ENCODE results near the gene PDE3A. TPM values are rescaled to one million over a fixed set of nuclear protein-coding genes. Genes with fewer than 3 reads are reported as not detected.

PDE3A gene
- polyA plus RNA-seq, 4 donors = 20.5 to 36.7 (median 26.4) TPM

GRCh38 chr12:20420557-20420956 lies 52.2 kb downstream of the PDE3A start:
- DNase-seq (ENCODE audit: low read depth in 4 of 4, low spot score in 3 of 4) = no peak

GRCh38 chr12:20421421-20421820 lies 53.1 kb downstream of the PDE3A start:
- DNase-seq (ENCODE audit: low read depth in 4 of 4, low spot score in 3 of 4) = no peak

GRCh38 chr12:20423557-20423956 lies 55.2 kb downstream of the PDE3A start:
- no peak for DNase-seq (ENCODE audit: low read depth in 4 of 4, low spot score in 3 of 4)

GRCh38 chr12:20424841-20425240 lies 56.5 kb downstream of the PDE3A start:
- no peak for DNase-seq (ENCODE audit: low read depth in 4 of 4, low spot score in 3 of 4)

- no peak for DNase-seq (ENCODE audit: low read depth in 4 of 4, low spot score in 3 of 4)
Observed at GRCh38 chr12:20426191-20426590, 57.9 kb downstream of the PDE3A start.

GRCh38 chr12:20426957-20427356 lies 58.6 kb downstream of the PDE3A start:
- DNase-seq (ENCODE audit: low read depth in 4 of 4, low spot score in 3 of 4) = no peak

GRCh38 chr12:20429852-20430251 lies 61.5 kb downstream of the PDE3A start:
- no peak for DNase-seq (ENCODE audit: low read depth in 4 of 4, low spot score in 3 of 4)

GRCh38 chr12:20432290-20432689 lies 64.0 kb downstream of the PDE3A start:
- DNase-seq (ENCODE audit: low read depth in 4 of 4, low spot score in 3 of 4) = no peak

GRCh38 chr12:20434996-20435395 lies 66.7 kb downstream of the PDE3A start:
- no peak for DNase-seq (ENCODE audit: low read depth in 4 of 4, low spot score in 3 of 4)

- DNase-seq (ENCODE audit: low read depth in 4 of 4, low spot score in 3 of 4) = no peak
Observed at GRCh38 chr12:20436316-20436715, 68.0 kb downstream of the PDE3A start.

GRCh38 chr12:20438299-20438779 lies 70.0 kb downstream of the PDE3A start:
- no peak for DNase-seq (ENCODE audit: low read depth in 4 of 4, low spot score in 3 of 4)

GRCh38 chr12:20439626-20440025 lies 71.3 kb downstream of the PDE3A start:
- no peak for DNase-seq (ENCODE audit: low read depth in 4 of 4, low spot score in 3 of 4)

GRCh38 chr12:20440408-20440807 lies 72.1 kb downstream of the PDE3A start:
- DNase-seq (ENCODE audit: low read depth in 4 of 4, low spot score in 3 of 4) = no peak

- DNase-seq (ENCODE audit: low read depth in 4 of 4, low spot score in 3 of 4) = no peak
Observed at GRCh38 chr12:20442322-20442721, 74.0 kb downstream of the PDE3A start.

- DNase-seq (ENCODE audit: low read depth in 4 of 4, low spot score in 3 of 4) = no peak
Observed at GRCh38 chr12:20443255-20443654, 74.9 kb downstream of the PDE3A start.

- DNase-seq (ENCODE audit: low read depth in 4 of 4, low spot score in 3 of 4) = no peak
Observed at GRCh38 chr12:20443792-20444191, 75.5 kb downstream of the PDE3A start.

GRCh38 chr12:20444595-20445170 lies 76.3 kb downstream of the PDE3A start:
- no peak for DNase-seq (ENCODE audit: low read depth in 4 of 4, low spot score in 3 of 4)

GRCh38 chr12:20445687-20446086 lies 77.3 kb downstream of the PDE3A start:
- no peak for DNase-seq (ENCODE audit: low read depth in 4 of 4, low spot score in 3 of 4)

- DNase-seq (ENCODE audit: low read depth in 4 of 4, low spot score in 3 of 4) = no peak
Observed at GRCh38 chr12:20446836-20447235, 78.5 kb downstream of the PDE3A start.

- no peak for DNase-seq (ENCODE audit: low read depth in 4 of 4, low spot score in 3 of 4)
Observed at GRCh38 chr12:20448781-20449180, 80.4 kb downstream of the PDE3A start.

- DNase-seq (ENCODE audit: low read depth in 4 of 4, low spot score in 3 of 4) = no peak
Observed at GRCh38 chr12:20450591-20451180, 82.3 kb downstream of the PDE3A start.

- no peak for DNase-seq (ENCODE audit: low read depth in 4 of 4, low spot score in 3 of 4)
Observed at GRCh38 chr12:20451761-20452160, 83.4 kb downstream of the PDE3A start.
